ACC112 (cell line): ENCODE data around the gene CDC42BPA.

Source experiments
- H2AFZ ChIP-seq: fragments of 200-600 bp; sonication (generic); one replicate; pipeline ENCODE4 v1.6.0; 2017; ENCODE audit warnings: antibody characterized with exemption, low read length; ENCODE audit not compliant: unreplicated experiment
- H3K27ac ChIP-seq: fragments of 200-600 bp; sonication (generic); 2 replicates; pipeline ENCODE4 v1.5.1; 2014; ENCODE audit warnings: low read depth, mild to moderate bottlenecking, antibody characterized with exemption, low read length, moderate library complexity
- H3K27me3 ChIP-seq: fragments of 200-600 bp; sonication (generic); 2 replicates; pipeline ENCODE4 v1.6.1; 2014; ENCODE audit warnings: mild to moderate bottlenecking, antibody characterized with exemption, low read length, moderate library complexity, mixed read lengths; ENCODE audit not compliant: insufficient read depth
- H3K36me3 ChIP-seq: fragments of 200-600 bp; sonication (generic); 2 replicates; pipeline ENCODE4 v1.6.1; 2016; ENCODE audit warnings: mild to moderate bottlenecking, antibody characterized with exemption, low read length, moderate library complexity, mixed read lengths; ENCODE audit not compliant: insufficient read depth
- H3K4me1 ChIP-seq: fragments of 200-600 bp; sonication (generic); one replicate; pipeline ENCODE4 v1.6.1; 2016; ENCODE audit warnings: low read length, mixed read lengths; ENCODE audit not compliant: insufficient read depth, unreplicated experiment, control insufficient read depth
- H3K4me3 ChIP-seq: fragments of 200-600 bp; sonication (generic); 2 replicates; pipeline ENCODE4 v1.5.1; 2014; ENCODE audit warnings: mild to moderate bottlenecking, low read depth, low read length
- H3K79me2 ChIP-seq: fragments of 200-600 bp; sonication (generic); one replicate; pipeline ENCODE4 v1.6.0; 2016; ENCODE audit warnings: low read length; ENCODE audit not compliant: control insufficient read depth, unreplicated experiment, insufficient read depth

Gene CDC42BPA

DNA sequence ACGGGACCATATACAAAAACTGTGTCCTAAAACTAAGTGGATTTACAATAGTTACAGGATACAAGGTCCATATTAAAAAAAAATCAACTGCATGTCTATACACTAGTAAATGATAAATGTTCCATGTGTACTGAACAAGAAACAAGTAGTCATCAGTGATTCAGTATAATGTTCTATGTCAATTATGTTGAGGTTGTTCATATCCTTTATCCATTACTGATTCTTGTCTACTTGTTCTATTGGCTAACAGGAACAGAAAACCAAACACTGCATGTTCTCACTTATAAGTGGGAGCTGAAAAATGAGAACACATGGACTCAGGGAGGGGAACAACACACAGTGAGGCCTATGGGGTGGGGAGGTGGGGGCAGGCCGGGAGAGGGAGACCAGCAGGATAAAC is 90.5 kb downstream of the CDC42BPA start:
- Histone ChIP-seq H3K27ac (no peak overlapping the region), H3K4me1 (peaks cover 34% of the 10 kb centered on the region), H3K79me2 (peaks cover 29% of the 10 kb centered on the region), H3K36me3 (no peaks in the 10 kb centered on the region), H2AFZ (no peak overlapping the region), H3K27me3 (no peaks in the 10 kb centered on the region), H3K4me3 (no peak overlapping the region)

- H3K27me3 ChIP-seq, result no peaks in the 10 kb centered on the region
- H3K36me3 ChIP-seq, result no peaks in the 10 kb centered on the region
- peaks cover 34% of the 10 kb centered on the region for H3K4me1 ChIP-seq
- peaks cover 37% of the 10 kb centered on the region for H3K79me2 ChIP-seq
- H2AFZ ChIP-seq, result no peak overlapping the region
- peak overlapping the region; percentile 79 for H3K27ac ChIP-seq
- H3K4me3 ChIP-seq, result peak overlapping the region; percentile 36
Observed at GRCh38 chr1:227225715-227226346, 92.5 kb downstream of the CDC42BPA start.

- H3K4me1 ChIP-seq, result peaks cover 34% of the 10 kb centered on the region
- no peaks in the 10 kb centered on the region for H3K27me3 ChIP-seq
- H3K36me3 ChIP-seq, result no peaks in the 10 kb centered on the region
- no peak overlapping the region for H3K27ac ChIP-seq
- H2AFZ ChIP-seq, result no peak overlapping the region
- no peak overlapping the region for H3K4me3 ChIP-seq
- H3K79me2 ChIP-seq, result peaks cover 49% of the 10 kb centered on the region
Observed at GRCh38 chr1:227223171-227223806, 95.0 kb downstream of the CDC42BPA start.

DNA sequence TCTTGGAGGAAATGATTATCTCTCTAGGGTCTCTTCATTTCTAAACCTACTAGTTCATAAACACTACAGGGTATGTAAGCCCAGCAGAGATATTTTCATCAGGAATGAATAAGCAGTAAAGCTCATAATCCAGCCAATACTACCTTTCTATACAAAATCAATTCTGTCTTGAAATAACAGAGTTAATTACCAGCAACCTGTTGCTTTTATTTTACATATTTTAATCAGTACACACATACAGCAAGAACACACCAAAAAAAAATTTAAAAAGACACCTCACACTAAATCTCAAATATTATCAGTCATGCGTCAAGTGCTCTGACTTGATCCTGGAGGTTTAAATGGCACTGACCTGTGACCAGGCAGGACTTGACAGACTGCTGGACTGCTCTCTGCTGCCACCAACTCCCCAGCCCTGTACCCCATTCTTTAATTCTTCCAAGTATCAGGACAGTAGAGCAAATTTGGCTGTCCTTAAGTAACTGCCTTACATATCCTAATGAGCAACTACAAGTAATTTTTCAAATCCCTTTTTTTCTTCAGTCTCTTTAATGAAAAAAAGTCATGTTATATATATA is 98.5 kb downstream of the CDC42BPA start:
- Histone ChIP-seq H3K4me1 (peaks cover 2% of the 10 kb centered on the region), H3K27ac (no peak overlapping the region), H3K4me3 (no peak overlapping the region), H2AFZ (no peak overlapping the region), H3K27me3 (no peaks in the 10 kb centered on the region), H3K79me2 (peaks cover 50% of the 10 kb centered on the region), H3K36me3 (no peaks in the 10 kb centered on the region)

DNA sequence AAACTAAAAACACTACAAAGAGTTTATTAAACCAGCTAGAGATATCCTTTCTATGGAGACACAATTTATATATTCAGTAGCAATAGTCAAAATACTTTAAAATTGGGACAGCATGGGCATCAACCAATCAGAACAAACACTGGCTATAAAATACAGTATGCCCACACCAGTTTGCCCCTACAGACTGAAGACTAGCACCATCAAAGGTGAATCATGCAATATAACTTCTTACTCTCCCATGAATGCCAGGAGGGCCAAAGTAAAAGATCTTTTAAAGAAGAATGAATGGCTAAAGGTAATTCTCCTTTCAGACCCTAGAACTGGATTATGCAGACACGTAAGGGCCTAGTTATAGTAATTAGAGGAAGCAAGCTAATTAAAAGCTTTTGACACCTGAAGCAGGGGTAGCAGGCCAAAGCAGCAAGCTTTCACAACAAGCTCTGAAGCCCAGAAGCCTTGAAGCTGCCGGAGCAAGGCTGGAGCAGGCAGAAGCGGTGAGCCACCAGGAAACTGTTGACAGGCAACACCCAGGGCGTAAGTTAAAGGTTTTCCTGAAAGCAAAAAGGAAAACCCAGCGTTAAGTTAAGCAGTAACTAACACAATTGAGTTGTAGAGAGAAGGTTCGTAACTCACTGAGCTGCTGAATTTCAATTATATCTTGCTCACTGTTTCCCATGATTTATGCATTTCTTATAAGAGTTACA is 99.3 kb downstream of the CDC42BPA start:
- no peak overlapping the region for H2AFZ ChIP-seq
- H3K79me2 ChIP-seq, result peaks cover 51% of the 10 kb centered on the region

GRCh38 chr1:227215863-227216510 is 102.3 kb downstream of the CDC42BPA start:
- H3K4me1 ChIP-seq, result no peaks in the 10 kb centered on the region
- no peaks in the 10 kb centered on the region for H3K27me3 ChIP-seq
- peaks cover 32% of the 10 kb centered on the region for H3K79me2 ChIP-seq
- peaks cover 6% of the 10 kb centered on the region; the same call in 1 of the 2 replicates for H3K36me3 ChIP-seq
- H3K27ac ChIP-seq, result no peak overlapping the region
- H2AFZ ChIP-seq, result no peak overlapping the region
- no peak overlapping the region for H3K4me3 ChIP-seq

More for the DNA sequence above, 99.3 kb downstream of the CDC42BPA start:
- Histone ChIP-seq H3K36me3 (no peaks in the 10 kb centered on the region), H3K4me1 (no peaks in the 10 kb centered on the region), H3K27me3 (no peaks in the 10 kb centered on the region), H3K27ac (no peak overlapping the region), H3K4me3 (no peak overlapping the region)

DNA sequence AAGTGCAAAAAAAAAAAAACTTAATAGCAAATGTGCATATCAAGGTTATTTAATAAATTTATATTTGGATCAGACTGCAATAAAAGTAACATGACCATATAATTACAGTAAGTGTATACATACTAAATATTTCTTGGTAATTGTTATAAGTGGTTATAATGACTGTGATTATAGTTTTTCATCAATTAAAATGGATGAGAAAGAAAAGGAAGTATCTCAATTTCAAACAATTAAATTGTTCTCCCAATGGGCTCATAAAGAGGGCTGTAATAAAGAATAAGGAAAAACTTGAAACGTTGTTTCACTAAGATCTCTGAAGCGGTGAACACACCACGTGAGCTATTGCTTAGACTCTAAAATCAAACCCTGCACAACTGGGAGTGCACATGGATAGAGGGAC is 104.1 kb downstream of the CDC42BPA start:
- H3K4me3 ChIP-seq, result no peak overlapping the region
- H3K27me3 ChIP-seq, result no peaks in the 10 kb centered on the region
- no peaks in the 10 kb centered on the region for H3K4me1 ChIP-seq
- no peak overlapping the region for H2AFZ ChIP-seq
- no peak overlapping the region for H3K27ac ChIP-seq
- peaks cover 14% of the 10 kb centered on the region for H3K36me3 ChIP-seq
- H3K79me2 ChIP-seq, result peaks cover 20% of the 10 kb centered on the region

DNA sequence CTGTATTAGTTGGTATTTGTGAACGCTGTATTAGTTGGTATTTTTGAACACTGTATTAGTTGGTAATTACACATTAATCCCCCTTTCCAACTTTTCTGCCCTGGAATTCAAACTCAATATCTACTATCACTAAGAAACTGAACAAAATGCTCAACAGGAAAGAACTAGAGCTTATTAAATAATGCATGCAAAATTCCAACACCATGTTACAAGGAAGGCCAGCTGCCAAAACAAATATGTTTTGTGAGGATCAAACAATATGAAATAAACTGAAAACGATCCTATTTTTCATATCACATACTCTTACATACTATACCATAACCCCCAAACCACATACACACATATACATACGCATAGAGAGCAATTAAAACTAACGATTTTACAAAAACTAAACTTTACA is 104.9 kb downstream of the CDC42BPA start:
- no peaks in the 10 kb centered on the region for H3K27me3 ChIP-seq
- no peak overlapping the region for H2AFZ ChIP-seq
- H3K36me3 ChIP-seq, result peaks cover 14% of the 10 kb centered on the region
- peaks cover 16% of the 10 kb centered on the region for H3K79me2 ChIP-seq
- H3K4me3 ChIP-seq, result no peak overlapping the region
- H3K4me1 ChIP-seq, result no peaks in the 10 kb centered on the region
- H3K27ac ChIP-seq, result no peak overlapping the region

- Histone ChIP-seq H3K27me3 (no peaks in the 10 kb centered on the region), H3K79me2 (peaks cover 11% of the 10 kb centered on the region), H2AFZ (no peak overlapping the region), H3K36me3 (peaks cover 14% of the 10 kb centered on the region), H3K4me1 (no peaks in the 10 kb centered on the region), H3K4me3 (no peak overlapping the region), H3K27ac (no peak overlapping the region)
Observed at GRCh38 chr1:227212164-227212563, 106.1 kb downstream of the CDC42BPA start.

- Histone ChIP-seq H3K4me1 (no peaks in the 10 kb centered on the region), H3K79me2 (peaks cover 8% of the 10 kb centered on the region), H3K27me3 (no peaks in the 10 kb centered on the region), H3K27ac (no peak overlapping the region), H3K4me3 (no peak overlapping the region), H3K36me3 (peaks cover 14% of the 10 kb centered on the region), H2AFZ (no peak overlapping the region)
Observed at GRCh38 chr1:227210604-227211003, 107.7 kb downstream of the CDC42BPA start.
